Inflammatory macrophage treated with lipopolysaccharide for 4 hours (primary cell): ENCODE results near the gene LENEP.
A peak's percentile ranks its signal among the peaks of the same experiment; 100 is the strongest.

Experiments used
- DNase-seq: peaks from one replicate; pipeline ENCODE4 v3.0.0-alpha.2; 2020

The LENEP gene

GRCh38 chr1:155000726-155001424, 7.5 kb downstream of the LENEP start:
- peak; percentile 66 for DNase-seq

DNA sequence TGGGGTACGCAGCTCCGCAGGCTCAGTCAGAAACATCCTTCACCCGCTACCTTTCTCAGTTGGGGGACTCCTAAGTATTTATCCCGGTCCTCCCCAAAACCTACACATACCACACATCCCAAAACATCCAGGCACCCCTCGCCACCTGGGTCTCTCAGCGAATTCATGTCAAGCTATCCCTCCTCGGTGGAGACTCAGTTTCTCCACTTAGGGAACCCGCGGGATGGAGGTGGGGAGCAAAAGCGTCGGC, 8.0 kb downstream of the LENEP start:
- no peak for DNase-seq

DNA sequence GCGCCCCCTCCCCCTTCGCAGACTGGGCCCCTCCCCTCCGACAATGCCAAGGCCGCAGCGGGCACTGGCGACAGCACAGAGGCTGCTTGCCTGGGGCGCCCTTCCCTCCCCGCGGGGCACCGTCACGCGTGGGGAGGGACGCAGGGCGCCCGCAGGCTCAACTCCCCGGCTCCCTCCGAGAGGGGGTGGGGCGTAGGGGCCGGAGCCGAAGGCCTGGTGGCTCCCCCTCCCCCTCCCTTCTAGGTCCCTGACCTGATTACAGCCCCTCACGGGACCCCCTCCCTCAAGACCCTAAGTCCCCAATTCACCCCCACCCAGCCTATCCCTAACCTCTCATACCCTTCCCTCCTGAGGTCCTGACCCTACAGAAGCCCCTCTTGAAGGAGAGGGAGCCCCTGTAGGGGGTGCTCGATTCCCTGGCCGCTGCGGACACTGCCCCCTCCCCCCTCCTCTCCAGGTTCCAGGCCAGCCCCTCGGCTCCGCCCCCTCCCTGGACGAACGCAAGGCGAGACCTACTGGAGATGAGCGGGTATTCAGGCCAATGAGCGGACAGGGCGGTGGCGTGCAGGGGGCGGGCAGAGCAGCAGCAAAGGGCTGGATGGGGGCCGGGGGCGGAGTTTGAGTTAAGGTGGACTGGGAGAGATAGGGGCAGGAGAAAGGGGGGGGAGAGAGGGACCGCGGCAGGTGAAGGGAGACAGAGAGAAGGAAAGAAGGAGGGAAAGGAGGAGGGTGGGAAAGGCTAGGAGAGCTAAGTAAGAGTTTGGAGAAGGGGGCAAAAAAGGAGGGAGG, 8.5 kb downstream of the LENEP start:
- peak; percentile 99 for DNase-seq

DNA sequence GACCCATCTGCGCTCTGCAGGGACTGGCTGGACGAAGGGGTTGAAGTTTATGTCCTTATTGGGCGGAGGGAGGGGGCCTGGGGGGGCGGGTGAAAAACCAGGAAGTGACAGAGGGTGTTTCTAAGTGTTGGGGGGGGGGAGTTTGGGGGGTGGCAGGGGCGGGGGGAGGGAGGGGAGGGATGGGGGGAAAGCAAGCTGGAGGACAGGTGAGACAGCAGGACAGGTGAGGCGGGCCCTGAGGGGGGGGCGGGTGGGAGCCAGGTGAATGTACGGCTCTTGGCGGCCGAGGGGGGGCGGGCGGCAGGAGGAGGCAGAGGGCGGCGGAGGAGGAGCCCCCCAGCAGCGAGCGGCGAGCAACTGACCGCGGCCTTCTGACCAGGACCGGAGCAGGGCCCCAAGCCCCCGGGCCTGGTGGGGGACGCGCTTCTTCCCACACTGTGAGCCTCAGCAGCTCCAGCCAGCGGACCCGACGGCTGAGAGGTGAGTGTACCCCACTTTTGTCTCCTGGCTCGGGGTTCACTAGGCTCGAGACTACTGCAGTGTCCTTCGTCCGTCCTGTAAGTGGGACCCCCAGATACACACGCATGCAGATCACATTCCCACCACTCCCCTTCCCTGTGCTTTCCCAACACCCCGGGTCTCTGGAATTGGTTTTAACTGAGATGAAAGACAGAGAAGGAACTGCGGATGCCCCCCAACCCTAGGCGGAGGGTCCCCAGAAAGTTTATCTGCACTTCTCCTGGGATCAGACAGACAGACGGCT, 9.3 kb downstream of the LENEP start, which contains the start of gene ZBTB7B:
ZBTB7B (plus strand) TSS at position 339 of the 763 bp plus-strand sequence. CDS start 11,859 bp downstream, outside the sequence.
- DNase-seq = no peak

- DNase-seq = no peak
Measured at GRCh38 chr1:155003227-155003765, 9.9 kb downstream of the LENEP start.

DNA sequence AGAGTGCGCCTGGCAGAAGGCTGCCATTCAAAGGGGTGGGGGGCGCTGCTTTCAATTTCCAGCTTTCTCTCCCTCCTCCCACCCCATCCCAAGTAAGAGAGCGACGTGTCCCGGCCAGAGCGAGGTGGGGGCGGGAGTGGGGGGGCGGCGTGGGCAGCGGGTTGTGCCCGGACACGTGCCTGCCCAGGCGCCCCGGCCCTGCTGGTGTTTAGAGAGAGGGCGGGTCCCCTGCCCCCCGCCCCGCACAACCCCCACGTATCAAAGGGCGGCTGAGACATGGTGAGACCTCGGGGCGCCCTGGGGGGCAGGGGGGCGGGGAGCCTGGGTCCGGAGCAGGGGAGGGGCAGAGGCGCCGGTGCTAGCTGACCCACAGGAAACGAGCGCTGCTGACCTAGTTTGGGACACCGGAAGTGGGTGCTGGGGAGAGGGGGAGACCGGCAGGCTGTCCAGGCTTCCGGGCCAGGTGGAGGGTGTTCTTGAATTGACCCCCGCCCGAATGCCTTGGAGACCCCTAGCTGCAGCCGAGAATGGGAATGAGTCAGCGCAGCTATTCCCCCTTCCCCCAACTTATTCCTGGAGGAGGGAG, 10.5 kb downstream of the LENEP start:
- DNase-seq = no peak

DNA sequence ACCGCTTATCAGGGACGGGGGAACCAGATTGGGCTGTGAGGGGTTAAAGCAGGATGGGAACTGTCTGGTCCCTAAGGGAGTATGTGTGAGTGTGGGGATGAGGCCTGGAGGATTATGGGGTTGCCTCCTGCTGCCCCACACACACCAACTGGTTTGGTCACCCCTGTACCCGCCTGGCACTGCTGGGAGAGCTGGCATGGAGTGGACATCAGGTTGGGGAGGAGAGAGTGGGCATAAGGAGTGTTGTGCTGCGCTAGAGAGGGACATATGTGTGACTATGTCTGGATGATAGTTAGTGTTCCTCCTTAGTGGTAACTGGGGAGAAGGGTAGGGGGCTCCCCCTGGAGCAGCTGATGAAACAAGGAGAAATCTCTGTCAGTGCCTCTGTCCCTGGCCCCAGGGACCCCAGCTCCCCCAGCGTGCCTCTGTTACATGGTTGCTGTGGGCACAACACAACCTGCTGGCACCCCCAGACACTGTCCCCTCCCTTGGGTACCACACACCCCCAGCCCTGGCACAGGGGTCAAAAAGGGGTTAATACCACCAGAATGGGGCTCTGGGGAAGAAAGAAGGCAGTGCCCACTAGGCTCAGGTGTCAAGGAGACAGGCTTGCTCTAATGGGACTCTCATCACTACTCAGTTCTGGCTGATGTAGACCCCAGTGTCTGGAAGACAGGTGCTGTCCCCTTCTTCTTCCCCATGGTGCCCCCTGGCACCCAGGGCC, 11.1 kb downstream of the LENEP start:
- no peak for DNase-seq

- DNase-seq = peak; percentile 33
Measured at GRCh38 chr1:155005076-155006011, 12.0 kb downstream of the LENEP start.

GRCh38 chr1:155006601-155007101, 13.3 kb downstream of the LENEP start:
- peak; percentile 81 for DNase-seq

GRCh38 chr1:155007251-155007828, 14.0 kb downstream of the LENEP start:
- DNase-seq = no peak

- DNase-seq = no peak
Measured at GRCh38 chr1:155008015-155008941, 14.9 kb downstream of the LENEP start.

DNA sequence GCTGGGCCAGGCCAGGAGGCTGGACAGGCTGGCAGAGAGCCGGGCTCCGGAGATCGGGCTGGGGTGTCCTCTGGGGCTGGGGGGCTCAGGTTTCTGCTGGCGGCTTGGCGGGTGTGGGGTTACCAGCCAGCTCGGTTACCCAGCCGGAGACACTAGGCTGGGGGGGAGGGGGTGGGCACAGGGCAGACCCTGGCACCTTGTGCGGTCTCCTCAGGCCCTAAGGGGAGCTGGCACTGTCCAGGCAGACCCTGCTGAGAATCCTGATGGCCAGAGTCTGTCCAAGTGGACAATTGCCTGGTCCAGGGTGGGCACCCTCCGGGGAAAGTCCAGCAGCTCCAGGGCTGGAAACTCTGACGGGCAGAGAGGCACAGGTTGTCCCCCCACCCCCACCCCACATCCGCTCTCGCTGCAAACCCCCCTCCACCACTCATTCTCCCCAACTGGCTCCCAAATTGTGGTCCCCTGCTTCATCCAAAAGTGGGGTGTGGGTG, 15.9 kb downstream of the LENEP start:
- DNase-seq = no peak

- DNase-seq = no peak
Measured at GRCh38 chr1:155009742-155010141, 16.4 kb downstream of the LENEP start.

GRCh38 chr1:155010211-155010918, 17.0 kb downstream of the LENEP start:
- DNase-seq = no peak

DNA sequence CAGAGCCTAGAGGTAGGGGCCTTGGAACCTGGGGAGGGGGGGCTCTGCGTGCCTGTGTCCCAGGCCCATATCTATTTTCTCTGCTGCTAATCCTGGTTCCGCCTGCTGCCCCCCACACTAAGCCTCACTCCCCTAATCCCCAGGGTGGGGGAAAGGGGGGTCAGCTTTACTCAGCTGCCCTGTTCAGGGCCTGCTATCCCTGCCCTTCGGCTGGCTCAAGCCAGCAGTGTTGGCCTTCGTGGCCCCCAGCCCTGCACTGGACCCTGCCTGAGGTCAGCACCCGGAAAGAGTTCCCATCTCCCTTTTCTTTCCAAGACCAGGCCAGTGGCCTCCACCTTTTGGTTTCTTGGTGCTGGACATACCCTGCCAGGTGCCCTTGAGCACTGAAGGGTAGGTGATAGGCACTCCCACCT, 17.6 kb downstream of the LENEP start:
- DNase-seq = no peak

- DNase-seq = no peak
Measured at GRCh38 chr1:155011437-155012025, 18.1 kb downstream of the LENEP start.

DNA sequence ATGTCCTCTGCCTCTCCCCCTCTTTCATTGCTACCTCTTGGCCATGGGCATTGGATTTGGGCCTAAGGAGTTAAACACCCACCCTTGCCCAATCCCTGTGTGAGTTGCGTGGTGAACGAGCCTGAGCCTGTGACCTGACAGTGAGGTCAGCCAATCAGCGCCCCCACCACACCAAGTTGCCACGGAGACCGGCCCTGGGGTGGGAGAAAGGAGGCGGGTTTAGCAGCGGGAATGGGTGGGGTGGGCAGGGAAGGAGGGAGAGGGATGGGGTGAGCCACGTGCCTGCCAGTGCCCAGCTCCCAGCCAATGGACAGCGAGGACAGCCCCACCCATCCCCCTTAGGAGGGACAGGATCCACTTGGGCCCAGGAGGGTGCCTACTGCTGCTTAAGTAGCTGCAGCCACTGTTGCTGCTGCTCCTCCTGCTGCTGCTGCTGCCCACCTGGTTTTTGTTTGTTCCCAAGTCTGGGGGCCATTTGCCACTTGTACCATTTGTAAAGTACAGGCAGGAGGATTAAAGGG, 18.7 kb downstream of the LENEP start:
- peak; percentile 69 for DNase-seq
